Measurements from ENCODE around the gene RGS1.
A peak's percentile ranks its signal among the peaks of the same experiment; 100 is the strongest.

Gene RGS1

DNA sequence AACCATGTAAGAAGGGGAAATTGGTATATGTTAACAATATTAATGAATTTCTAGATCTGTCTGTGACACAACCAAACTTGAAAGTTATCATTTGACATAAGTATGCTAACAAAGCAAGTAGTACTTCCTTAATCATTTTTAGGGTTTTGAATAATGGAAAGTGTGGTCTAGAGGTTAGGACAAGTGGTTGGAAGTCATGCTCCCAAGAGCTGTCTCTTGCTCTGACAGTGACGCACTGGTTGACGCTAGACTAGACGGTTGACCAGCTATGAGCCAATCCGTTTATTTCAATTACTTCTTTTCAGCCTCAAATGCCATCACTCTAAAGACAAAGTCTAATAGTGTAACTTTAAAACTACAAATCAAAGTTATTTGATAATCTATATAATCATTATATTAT, 20.7 kb upstream of the RGS1 start:
- DNase-seq: no peak

DNA sequence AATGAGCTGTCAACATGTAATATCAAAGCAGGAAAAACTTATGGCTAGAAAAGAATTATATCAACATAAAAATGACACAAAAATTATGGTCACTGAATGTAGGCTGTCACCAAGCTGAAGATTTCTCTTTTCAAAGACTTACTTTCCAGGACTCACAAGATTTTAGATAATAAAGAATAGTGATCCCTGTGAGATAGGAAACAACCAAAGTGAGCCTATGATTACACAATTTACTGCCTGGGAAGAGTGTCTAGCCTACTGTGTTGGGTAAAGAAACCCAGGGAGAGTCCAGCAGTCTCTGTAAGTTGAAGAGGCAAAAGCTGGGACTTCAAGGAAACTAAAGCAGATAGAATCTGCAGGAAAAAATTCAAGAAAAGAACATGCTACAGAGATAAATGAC, 20.2 kb upstream of the RGS1 start:
- no peak for DNase-seq

DNA sequence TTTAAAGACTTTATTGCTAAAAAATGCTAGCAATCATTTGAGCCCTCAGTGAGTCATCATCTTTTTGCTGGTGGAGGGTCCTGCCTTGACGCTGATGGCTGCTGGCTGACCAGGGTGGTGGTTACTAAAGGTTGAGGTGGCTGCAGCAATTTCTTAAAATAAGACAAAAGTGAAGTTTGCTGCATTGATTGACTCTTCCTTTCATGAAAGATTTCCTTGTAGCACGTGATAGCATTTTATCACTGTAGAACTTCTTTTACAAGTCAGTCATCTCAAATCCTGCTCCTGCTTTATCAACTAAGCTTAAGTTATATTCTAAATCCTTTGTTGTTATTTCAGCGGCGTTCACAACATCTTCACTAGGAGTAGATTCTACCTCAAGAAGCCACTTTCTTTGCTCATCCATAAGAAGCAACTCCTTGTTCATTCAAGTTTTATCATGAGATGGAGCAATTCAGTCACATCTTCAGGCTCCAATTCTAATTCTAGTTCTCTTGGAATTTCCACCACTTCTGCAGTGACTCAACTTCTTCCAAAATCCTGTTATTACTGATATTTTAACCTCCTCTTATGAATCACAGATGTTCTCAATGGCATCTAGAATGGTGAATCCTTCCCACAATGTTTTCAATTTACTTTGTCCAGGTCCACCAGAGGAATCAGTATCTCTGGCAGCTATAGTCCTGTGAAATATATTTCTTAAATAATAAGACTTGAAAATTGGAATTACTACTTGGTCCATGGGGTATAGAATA, 17.6 kb upstream of the RGS1 start:
- no peak for DNase-seq

DNA sequence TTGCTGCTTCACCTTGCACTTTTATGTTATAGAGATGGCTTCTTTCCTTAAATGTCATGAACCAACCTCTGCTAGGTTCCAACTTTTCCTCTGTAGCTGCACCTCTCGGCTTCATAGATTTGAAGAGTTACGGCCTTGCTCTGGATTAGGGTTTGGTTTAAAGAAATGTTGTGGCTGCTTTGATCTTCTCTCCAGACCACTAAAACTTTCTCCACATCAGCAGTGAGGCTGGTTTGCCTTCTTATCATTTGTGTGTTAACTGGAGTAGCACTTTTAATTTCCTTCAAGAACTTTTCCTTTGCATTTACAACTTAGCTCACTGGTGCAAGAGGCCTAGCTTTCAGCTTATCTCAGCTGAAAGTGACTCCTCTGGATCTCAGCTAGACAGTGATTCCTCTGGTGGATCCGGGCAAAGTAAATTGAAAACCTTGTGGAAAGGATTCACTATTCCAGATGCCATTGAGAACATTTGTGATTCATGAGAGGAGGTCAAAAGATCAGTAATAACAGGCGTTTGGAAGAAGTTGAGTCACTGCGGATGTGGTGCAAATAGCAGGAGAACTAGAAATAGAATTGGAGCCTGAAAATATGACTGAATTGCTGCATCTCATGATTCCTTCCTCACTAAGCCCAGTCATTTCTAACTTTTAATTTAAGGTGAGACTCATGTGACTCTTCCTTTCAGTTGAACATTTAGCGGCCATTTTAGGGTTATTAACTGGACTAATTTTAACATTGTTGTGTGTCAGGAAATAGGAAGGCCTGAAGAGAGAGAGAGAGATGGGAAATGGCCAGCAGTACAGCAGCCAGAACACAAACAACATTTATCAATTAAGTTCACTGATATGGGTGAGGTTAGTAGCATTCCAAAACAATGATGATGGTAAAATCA, 16.2 kb upstream of the RGS1 start:
- DNase-seq: no peak

DNA sequence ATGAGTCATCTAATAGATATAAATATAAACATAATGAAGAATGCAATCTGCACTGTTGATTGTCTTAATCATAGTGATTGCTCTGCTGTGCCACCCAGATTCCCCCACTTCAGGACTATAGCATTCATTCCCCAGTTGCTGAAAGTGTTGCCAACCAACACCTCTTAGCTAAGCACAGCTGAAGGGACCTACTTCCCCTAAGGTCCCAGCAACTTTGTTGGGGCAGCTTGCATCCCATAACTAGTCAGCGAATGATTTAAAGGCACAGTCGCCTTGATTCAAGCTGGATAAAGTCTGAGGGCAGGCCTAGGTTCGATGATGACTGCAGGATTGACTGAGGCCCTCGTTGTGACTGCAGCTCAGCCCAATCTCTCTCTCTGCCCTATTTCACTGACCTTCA, 14.3 kb upstream of the RGS1 start:
- no peak for DNase-seq

DNA sequence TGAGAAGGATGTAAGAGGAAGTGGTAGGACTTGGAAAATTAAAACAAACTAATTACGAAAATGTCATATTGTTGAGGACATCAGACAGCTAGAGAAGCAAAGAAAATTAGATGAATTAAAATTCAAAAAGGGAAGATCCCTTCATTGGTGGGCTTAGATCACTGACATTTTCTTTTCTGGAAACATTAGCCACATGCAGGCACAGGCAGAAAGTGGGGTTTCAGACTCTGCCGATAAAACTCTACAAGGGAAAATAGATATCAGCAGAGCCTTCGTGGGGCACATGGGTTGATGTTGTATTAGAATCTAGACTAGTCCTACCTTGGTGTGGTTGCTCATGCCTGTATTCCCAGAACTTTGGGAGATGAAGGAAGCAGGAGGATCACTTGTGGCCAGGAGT, 12.4 kb upstream of the RGS1 start:
- DNase-seq: no peak

DNA sequence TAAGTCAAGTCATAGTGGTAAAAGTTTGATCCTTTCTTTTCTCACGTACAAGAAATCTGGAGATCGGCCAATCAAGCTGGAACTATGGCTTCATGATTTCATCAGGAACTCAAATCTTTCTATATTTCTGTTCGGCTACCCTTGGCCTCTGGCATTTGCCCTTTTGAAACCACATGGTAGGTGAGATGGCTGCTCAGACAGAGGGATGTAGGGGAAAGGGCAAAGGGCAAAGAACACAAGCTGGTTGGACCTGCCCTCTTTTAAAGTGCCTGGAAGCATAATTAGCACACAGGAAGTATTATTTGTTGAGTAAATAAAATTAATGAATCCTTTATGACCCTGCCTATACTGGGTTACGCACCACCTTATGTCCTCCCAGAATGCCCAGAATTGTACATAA, 11.5 kb upstream of the RGS1 start:
- no peak for DNase-seq

DNA sequence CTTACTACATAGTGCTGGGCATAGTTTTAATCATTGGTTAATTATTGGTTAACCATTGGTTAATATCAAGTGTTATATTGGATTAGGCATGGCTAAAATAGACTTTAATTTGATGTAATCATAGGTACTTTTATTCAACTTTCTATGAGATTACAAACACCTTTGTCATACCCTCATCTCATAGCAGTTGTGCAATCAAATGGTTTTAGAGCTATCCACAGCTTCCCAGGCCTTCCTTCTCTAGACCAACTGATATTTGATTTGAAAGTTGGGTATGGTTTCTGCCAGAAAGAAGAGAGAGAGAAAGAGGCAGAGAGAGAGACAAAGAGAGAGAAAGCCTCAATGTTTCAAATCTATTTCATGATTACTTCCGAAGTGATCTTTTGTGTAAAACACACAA, 9.6 kb upstream of the RGS1 start:
- DNase-seq: no peak

DNA sequence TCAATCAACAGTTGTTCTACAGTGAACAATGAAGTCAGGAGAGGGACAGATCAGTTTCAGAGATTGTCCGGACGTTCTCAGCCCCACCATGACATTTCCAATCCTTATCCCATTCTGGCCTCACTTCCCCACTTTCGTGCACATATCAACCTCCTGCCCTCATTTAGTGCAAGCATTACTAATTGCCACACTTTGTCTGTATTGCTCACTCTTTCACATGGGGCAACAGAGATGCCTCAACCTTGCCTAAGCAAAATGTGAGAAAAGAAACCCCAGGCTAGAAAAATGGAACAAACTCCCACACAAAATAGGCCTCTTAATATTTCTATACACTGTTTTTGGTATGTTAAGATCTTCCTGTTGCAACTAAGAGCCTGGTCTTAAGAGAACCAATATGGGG, 8.9 kb upstream of the RGS1 start:
- no peak for DNase-seq

DNA sequence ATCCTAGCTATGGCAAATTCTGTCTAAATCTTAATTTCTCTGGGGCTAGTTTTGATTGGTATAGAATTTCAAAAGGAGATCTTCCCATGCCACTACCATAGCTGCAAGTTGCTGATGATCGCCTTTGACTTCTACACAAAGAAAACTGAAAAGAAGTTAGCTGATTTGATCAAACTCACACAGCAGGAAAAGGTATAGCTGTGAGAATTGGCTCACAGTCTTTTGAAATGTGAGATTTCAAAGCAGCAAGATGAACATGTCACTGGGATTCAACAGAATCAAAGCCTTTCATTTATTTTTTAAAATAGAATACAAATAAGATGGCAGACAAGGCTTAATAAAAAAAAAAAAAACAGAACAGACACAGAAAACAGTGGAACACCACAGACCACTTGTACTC, 7.5 kb upstream of the RGS1 start:
- no peak for DNase-seq

DNA sequence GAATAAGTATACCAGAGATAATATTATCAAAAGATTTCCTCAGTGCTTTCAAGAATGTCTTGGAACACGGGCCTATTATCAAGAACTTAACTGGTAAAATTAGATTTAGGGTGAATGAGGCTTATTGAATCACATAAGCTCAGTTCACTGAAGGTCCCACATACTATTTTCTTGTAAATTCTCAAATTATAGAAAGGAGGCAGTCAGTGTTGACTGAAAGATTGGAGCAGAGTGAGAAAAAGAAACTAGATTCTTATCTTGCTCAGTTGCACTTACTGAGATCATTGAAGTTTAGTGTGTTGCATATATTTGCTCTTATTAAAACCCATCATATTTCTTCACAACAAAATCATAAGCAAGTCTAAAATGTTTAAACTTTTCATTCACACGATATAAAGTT, 3.9 kb upstream of the RGS1 start:
- no peak for DNase-seq

DNA sequence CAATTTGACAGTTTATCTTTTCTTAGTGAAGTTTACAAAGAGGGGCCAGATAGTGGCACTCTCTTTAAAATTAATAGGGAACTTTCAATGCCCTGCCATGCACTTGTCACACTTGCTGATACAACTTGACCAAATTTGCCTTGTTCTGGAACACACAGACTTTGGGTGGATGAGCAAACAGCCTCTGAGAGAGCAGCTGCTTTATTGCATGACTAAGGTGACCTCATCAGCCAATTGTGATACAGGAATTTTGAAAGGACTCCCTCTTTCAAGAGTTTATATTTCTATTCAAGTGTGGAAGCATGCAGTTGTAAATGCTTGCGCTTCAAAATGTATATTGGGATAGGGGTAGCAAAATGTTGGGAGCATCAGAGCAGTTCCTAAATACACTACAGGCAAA, 2.1 kb upstream of the RGS1 start:
- no peak for DNase-seq

DNA sequence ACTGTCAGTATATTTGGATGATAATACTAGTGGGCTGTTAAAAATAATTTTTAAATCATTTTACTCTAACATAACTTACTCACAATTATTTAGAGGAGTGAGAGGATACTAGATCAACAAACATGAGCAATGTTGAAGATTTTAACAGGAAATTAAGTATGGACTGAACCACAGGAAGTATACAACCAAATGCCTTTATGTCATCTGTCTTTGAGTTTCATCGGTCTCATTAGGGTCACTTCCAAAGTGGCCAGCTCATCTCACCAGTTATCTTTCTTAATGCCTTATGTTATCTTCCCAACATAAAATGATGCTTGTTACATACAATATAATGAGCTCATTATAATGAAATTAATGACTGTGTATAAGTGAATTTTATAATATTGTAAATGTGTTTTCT, 1.5 kb upstream of the RGS1 start:
- no peak for DNase-seq

DNA sequence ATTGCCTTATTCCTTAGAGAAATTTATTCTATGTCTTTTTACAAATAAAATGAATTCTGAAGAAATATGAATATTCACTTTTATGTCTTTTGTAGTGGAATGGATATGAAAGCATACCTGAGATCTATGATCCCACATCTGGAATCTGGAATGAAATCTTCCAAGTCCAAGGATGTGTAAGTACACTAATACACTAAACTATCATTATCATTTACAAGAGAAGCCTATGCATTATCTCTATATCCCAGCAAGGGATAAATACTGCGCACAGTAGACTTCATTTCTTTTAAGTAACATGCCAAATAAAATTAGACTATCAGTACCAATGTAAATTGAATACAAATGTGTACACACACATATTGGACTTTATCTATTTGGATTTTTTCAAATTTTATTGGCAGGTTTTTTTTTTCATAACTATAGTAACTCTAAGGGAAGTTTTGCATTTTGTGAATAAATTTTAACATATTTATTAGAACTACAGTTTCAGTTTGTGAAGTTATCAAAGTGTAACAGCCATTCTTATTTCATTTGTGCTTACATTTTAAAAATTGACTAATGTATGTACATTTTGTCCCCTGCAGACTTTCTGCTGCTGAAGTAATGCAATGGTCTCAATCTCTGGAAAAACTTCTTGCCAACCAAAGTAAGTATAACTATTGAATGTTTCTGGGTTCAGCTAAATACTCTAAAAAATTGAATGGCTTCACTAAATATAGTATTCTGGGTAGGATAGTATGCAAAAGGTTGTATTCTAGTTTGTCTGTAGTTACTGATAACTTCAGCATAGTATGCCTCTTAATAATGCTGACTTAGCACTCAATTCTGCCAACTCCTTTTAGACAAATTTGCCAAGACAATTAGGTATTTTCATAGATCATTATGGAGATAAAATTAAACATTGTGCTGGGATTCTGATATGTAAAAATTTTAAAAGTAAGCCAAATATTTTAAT, 894 bp downstream of the RGS1 start:
- no peak for DNase-seq

DNA sequence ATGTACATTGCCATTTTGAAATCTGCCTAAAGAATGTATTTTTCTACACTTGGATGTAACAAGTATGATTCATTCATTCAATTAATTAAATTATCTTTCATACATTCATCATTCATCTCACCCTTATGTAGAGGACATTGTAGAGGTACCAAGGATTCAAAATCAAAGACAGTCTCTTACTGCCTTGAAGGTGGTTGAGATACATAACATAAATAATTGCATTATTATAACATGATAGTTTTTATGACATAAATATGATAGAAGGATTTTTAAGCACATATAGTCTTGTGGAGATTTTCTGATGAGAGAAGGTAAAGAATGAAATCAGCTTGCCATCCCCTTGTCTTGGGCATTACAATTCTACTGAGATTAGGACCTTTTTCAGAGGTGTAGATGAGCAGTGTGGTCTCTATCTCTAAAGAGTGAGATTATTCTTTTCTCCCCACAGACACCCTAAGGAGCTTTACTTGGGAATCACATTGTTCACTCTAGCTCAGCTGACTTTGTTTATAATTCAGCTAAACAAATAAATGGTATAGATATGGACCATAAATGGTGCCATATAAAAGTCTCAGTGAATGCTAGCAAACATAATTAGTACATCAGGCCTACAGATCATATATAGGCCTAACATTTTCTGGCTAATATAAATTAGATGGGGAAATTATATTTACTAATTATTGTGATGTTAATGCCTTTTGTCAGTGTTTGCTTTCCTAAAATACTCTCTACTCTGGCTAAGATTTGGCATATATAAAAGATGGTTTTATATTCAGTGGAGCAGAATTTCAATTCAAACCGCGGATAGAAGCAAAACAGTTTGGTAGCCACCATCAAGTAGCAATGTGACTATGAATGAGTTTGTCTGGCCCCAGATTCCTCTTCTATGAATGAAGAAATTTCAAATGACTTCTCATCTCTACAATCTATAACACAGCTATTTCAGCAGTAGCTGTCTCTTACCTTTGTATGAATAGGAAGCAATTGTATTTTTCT, 1.9 kb downstream of the RGS1 start:
- no peak for DNase-seq

DNA sequence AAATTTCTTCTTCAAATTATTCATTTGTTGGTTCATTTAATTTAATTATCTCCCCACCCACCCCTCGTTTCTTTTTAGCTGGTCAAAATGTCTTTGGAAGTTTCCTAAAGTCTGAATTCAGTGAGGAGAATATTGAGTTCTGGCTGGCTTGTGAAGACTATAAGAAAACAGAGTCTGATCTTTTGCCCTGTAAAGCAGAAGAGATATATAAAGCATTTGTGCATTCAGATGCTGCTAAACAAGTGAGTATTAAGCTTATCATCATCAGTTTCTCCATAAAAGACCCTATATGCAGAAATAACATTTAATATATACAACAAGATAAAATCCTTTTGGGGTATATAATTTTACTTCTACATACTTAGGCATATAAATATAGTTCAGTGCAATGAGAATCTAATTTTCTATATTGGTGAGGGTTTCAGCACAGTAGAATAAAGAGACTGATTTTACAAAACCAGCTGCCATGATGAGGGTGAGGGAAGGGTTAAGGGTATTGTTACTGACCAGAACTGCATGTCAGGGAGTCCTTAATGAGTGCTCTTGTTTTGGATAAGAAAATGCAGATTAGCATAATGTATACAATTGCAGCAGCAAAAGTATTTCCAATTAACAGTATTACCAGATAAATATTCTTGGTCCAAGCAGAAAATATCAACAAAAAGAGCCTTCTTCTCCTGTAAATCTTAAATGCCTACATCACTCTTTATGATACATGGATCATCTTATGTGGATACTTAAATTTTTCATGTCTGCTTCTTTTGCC, 2.8 kb downstream of the RGS1 start:
- no peak for DNase-seq

DNA sequence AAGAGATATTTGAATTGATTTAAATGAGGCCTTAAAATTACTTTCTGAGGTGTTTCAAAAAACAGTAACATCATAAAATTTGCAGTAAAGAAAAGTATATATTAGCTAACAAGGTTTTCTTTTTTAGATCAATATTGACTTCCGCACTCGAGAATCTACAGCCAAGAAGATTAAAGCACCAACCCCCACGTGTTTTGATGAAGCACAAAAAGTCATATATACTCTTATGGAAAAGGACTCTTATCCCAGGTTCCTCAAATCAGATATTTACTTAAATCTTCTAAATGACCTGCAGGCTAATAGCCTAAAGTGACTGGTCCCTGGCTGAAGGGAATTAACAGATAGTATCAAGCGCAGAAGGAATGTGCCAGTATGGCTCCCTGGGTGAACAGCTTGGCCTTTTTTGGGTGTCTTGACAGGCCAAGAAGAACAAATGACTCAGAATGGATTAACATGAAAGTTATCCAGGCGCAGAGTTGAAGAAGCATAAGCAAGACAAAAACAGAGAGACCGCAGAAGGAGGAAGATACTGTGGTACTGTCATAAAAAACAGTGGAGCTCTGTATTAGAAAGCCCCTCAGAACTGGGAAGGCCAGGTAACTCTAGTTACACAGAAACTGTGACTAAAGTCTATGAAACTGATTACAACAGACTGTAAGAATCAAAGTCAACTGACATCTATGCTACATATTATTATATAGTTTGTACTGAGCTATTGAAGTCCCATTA, 3.6 kb downstream of the RGS1 start:
- peak; percentile 25 for DNase-seq

DNA sequence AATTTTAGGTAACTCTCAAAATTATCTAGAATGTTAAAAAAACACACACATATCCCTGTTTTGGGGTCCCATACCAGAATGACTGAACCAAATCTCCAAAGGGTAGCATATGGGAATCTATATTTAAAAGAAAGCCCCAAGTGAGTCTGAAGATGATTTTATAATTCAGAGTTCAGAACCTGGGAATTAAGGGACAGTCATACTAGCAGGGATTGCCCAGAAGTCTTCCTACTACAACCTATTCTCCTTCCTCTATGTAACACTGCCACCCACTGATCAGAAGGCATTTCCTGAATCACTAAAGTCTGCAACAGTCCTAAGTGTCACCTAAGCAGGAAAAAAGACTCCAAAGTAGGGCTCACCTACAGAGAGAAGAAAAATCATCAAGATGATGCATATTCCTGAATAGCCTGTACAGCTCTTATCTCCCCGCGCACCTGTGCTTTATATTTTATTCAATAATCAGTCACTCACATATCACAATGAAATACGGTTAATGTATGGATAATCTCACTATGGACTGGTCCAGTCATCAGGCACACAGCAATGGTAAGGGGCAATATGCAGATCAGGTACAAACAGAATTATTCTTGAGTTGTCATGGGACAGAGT, 4.9 kb downstream of the RGS1 start:
- DNase-seq: peak; percentile 18

DNA sequence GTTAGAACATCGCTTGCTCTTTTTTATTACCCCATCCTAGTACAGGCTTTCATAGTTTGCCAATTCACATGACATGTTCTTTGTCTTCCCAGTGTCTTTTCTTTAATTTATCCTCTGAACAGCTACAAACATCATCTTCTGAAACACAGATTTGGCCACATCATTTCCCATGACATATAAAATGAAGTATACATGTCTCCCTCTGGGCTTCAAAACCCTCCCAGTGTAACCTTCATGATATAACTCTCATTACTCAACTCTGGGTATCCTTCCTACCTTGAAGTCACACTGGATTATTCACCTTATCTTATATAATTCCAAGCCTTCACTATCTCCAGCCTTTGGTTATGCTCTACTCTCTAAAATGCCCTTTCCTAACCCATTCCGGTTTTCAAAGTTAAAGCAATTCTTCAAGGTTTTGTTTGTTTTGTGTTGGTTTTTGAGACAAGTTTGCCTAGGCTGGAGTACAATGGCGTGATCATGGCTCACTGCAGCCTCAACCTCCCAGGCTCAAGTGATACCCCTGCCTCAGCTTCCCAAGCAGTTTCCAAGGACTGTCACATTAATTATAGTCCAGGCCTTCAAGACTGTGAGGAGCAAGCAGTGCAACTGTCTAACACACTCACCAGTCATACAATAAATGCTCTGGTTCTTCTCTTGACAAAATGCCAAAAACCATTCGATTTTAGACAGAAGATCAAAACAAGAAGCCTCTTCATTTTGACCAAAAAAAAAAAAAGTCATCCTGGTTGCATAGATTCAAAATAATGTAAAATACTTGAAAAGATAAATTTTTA, 5.8 kb downstream of the RGS1 start:
- DNase-seq: no peak

Measured in effector CD4-positive, alpha-beta T cell (primary cell).